ENCODE results near the gene WDSUB1. TPM values are rescaled to one million over a fixed set of nuclear protein-coding genes. Genes with fewer than 3 reads are reported as not detected.

WDSUB1 gene
- total RNA-seq, 1 experiment from 2014 or later: 7.7 TPM

GRCh38 chr2:159292157-159292556, 5.7 kb upstream of the WDSUB1 start:
- in situ Hi-C loops (cut with HindIII; ENCODE audit: low pct_unique_long_range_greater_than_20kb, low sequenced_read_pairs): no loop called here
- intact Hi-C loops (cut with micrococcal nuclease; ENCODE audit: unreplicated experiment): no loop called here
- H3K27ac ChIP-seq (ENCODE audit: low read length): no peak overlapping the region
- no peaks in the 10 kb centered on the region for H3K9me3 ChIP-seq (ENCODE audit: control insufficient read depth, insufficient read depth, low read depth, low read length)
- H3K4me1 ChIP-seq (ENCODE audit: control insufficient read depth, insufficient read depth, low read length): peaks cover 13% of the 10 kb centered on the region
- TF ChIP-seq CTCF (IDR thresholded peaks at IDR 0.05) (no peak), SIN3A (IDR thresholded peaks at IDR 0.05; ENCODE audit: borderline replicate concordance, insufficient read depth, low read depth, low read length) (no peak), REST (IDR thresholded peaks at IDR 0.05; ENCODE audit: insufficient read depth in 1 of 2, low read depth in 2 of 2, low read length in 1 of 2) (no peak)
- POLR2A ChIA-PET: no interaction called here
- DNase-seq (ENCODE audit: low read depth, low spot score): no peak
- H3K36me3 ChIP-seq (ENCODE audit: control insufficient read depth, insufficient read depth, low read length): no peaks in the 10 kb centered on the region
- no TSS peak for BruUV-seq (replicated peaks)
- CTCF ChIA-PET: no interaction called here
- H3K4me3 ChIP-seq (ENCODE audit: low read depth in 2 of 2, low read length in 2 of 2): no peak overlapping the region
- no peak for ATAC-seq
- no peaks in the 10 kb centered on the region for H3K27me3 ChIP-seq (ENCODE audit: control insufficient read depth, insufficient read depth, low read length)

DNA sequence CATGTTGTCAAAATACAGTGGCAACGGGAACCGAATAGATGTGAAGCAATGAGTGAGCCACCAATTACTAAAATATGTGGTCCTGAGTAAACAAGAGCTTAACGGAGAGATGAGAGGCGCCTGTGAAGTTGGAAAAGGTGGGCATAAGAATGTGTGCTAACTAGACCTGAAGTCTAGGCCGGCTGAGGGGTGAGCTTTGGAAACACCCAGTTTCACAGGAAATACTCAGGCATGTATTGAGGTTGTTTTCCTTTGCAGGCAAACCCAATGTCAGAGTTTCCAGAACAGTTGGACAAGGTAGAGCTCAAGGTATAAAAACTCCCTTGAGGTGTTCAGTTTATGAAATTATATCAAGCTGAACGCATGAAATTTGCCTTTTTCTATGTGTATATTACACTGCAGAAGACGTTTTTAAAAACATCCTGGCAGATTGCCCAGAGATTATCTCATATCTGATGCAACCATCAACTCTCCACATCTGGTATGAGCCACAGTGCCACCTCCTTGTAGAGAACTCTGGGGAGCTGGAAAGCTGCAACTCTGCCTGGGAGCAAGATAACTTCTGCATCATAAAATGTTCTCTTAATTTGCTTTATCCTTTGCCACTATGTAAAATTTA, 3.9 kb upstream of the WDSUB1 start:
- in situ Hi-C loops (cut with HindIII; ENCODE audit: low pct_unique_long_range_greater_than_20kb, low sequenced_read_pairs): no loop called here
- Histone ChIP-seq H3K4me3 (ENCODE audit: low read depth in 2 of 2, low read length in 2 of 2) (no peak overlapping the region), H3K36me3 (ENCODE audit: control insufficient read depth, insufficient read depth, low read length) (no peaks in the 10 kb centered on the region), H3K4me1 (ENCODE audit: control insufficient read depth, insufficient read depth, low read length) (peaks cover 14% of the 10 kb centered on the region), H3K27ac (ENCODE audit: low read length) (peak overlapping the region; percentile 51; the same call in 1 of the 2 replicates), H3K9me3 (ENCODE audit: control insufficient read depth, insufficient read depth, low read depth, low read length) (no peaks in the 10 kb centered on the region), H3K27me3 (ENCODE audit: control insufficient read depth, insufficient read depth, low read length) (no peaks in the 10 kb centered on the region)
- intact Hi-C loops (cut with micrococcal nuclease; ENCODE audit: unreplicated experiment): no loop called here
- TF ChIP-seq REST (IDR thresholded peaks at IDR 0.05; ENCODE audit: insufficient read depth in 1 of 2, low read depth in 2 of 2, low read length in 1 of 2): no peak
- TF ChIP-seq TCF7L2 (IDR thresholded peaks at IDR 0.05; ENCODE audit: low read depth, low read length): no peak
- no peak for TF ChIP-seq POLR2AphosphoS5 (IDR thresholded peaks at IDR 0.05; ENCODE audit: low read depth, low read length)
- no peak for TF ChIP-seq CTCF (IDR thresholded peaks at IDR 0.05)
- no peak for TF ChIP-seq SIN3A (IDR thresholded peaks at IDR 0.05; ENCODE audit: borderline replicate concordance, insufficient read depth, low read depth, low read length)
- CTCF ChIA-PET: interaction anchor here (0.5 kb wide), 1 partner anchor 678 kb away, joined by 3 read pairs; no protein-coding TSS in a partner anchor
- ATAC-seq (no peak), DNase-seq (ENCODE audit: low read depth, low spot score) (peak; percentile 55)
- POLR2A ChIA-PET: no interaction called here
- BruUV-seq (replicated peaks): no TSS peak
